ENCODE measurements around the gene EEFSEC.

- TF ChIP-seq EZH2 (IDR thresholded peaks at IDR 0.05; ENCODE audit: insufficient read depth, low read length) (no peak), CTCF (IDR thresholded peaks at IDR 0.05; ENCODE audit: insufficient read depth, low read depth, low read length) (no peak)
These were observed 259.7 kb downstream of the EEFSEC start for GRCh38 chr3:128413003-128413370.
